Activated CD4-positive, alpha-beta T cell treated with anti-CD3 and anti-CD28 coated beads, Interleukin-2, amount 50 U/mL, for 24 hours (primary cell): ENCODE results near the gene NDUFS6.
"Not testable (repeated sequence)": the region's sequence is repeated elsewhere in the genome, so short reads cannot be mapped to it uniquely, and the experiment has no call there.

Source experiments
- DNase-seq, 2 donors: peaks; one replicate each; pipeline ENCODE4 v3.0.0-alpha.2; 2020; ENCODE audit warnings: low read depth in 1 of 2, low spot score in 1 of 2

Gene NDUFS6

DNA sequence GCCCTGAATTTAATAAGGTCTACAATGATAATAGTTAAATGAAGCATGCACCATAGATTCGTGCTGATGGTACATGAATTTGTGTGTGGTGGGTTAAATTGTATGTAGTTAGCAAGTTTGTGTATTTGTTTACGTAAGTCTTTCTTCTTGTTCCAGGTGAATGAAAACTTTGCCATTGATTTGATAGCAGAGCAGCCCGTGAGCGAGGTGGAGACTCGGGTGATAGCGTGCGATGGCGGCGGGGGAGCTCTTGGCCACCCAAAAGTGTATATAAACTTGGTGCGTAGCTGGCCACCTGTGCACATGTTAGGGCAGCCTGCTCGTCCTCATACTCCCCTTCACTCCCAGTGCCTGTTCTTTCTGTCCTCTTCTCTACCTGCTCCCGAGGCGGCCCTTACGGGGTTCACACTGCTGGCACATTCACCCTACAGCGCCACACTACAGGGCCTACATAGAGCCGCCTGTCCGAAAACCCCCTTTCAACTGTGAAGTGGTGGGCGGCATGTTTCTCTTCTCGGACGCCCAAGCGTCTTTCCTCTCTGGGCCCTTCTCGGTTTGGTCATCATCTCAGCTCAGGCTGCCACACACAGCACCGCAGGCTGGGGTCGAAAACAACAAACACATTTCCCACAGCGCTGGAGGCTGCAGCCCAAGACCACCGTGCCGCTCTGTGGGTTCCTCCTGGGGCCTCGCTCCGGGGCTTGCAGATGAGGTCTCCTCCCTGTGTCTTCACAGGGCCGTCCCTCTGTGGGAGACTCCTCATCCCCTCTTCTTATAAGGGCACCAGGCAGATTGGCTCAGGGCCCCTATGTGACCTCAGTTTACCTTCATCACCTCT is 13.2 kb downstream of the NDUFS6 start:
- DNase-seq, result no peak

DNA sequence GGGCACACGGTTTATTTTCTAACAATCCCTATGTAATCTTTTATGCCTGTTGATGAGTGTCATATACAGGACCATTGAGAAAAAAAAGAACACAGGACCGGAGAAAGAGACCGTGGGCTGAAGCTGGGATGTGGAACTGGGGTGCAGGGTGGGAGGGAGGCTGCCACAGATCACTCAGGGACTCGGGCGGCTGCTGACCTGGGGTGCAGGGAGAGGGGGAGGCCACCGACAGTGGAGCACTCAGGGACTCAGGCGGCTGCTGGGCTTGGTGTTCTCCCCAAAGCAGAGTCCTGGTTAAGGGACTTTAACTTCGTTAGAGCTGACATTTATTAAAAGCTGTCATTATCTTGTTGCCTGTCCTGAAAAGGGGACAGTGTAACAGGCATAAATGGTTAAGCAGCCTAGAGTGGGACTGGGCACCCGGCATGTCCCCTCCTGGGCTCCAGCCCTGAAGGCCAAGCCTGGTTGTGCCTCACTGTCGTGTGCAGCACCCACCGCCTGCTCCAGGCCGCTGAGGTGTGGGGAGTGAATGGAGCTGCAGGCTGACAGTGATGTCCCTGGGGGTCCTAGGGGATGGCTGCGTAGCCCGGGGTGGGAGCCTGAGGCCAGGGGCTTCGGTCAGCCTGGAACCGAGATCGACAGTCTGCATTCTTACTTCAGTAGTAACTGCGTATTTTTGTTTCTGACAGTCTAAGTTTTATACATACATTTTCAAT is 14.0 kb downstream of the NDUFS6 start:
- no peak for DNase-seq

DNA sequence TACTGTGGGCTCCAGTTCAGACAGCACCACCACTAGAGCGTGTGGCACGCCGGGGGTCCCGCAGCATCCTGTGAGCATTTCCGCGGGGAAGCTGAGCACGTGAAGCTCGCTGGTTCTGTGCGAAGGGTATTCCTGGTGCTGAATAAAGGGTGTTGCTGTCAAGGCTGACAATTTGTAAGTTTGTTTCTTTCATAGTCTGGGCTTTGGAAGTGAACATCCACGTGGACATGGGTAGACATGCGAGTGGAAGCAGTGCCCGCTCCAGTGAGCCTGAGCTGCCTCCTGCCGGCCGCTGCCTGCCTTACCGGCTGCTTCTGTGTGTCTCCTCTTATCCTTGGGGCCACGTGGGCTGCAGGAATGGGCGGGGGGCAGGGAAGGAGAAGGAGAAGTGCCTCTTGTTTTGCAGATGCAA is 14.7 kb downstream of the NDUFS6 start:
- no peak for DNase-seq

DNA sequence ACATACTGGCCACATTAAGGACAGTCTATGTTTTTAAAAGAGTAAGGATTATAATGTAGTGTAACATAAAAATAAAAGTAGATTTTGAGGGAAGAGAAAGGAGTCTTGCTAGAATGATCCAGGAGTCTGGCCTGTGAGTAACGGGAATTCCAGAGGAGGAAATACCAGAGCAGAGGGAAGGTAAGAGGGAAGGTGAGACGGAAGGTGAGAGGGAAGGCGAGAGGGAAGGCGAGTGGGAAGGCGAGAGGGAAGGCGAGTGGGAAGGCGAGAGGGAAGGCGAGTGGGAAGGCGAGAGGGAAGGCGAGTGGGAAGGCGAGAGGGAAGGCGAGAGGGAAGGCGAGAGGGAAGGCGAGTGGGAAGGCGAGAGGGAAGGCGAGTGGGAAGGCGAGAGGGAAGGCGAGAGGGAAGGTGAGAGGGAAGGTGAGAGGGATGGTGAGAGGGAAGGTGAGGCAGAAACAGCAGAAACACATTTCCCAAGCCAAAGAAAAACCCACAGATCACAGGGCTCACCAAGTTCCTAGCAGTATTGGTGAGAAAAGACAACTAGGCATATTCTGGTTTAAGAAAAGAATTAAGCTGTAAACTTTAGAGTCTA is 15.4 kb downstream of the NDUFS6 start:
- DNase-seq, result not testable (repeated sequence)

DNA sequence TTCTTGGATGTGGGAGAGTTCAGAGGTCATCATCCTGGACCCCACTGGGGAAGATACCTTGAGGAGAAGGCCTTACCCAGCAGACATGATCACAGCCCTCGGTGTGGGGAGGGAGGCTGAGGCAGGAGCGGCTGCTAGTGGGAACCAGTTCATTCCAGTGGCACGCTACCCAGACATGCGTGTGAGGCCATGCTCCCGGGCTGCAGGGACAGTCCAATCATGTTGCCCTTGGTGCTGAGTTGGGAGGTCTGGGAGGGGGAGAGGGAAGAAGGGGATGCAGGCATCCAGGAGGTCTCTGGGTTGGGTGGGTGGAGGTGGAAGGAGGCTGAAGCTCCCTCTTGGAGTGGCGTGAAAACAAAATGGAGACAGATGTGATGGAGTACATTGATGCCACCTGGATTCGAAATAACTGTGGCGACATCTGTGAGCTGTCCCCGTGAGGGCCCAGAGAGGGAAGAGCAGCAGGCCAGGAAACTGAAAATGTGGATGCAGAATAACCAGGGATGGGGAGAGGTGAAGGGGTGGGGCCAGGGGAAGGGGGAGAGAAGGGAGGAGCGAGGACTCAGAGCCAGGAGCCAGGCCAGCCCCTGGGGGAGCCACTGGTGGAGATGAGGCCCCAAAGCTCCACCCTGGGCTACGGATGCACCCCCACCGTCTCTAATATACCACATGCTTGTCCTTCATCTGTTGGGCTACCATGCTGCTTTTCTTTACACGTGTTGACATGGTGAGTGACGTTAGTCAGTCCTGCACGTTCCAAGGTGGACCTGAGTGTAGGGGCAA is 16.2 kb downstream of the NDUFS6 start:
- DNase-seq, result no peak

DNA sequence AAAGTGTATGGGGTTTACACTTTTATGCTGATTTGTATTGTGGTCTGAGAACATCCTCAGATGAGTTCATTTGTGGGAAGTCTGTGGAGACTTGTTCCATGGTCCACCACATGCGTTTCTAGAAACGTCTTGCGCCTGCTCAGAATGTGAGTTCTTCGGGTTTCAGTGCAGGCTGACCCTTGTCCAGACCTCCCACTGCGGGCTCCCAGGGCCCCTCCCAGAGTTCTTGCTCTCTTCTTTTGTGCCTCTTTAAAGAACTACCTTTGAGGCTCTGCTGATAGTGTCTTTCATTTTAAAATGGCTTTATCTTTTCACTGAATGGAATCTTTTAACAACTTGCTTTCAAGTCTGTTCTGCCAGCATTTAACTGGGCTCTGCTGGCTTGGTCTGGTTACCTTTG is 17.6 kb downstream of the NDUFS6 start:
- DNase-seq, result no peak

DNA sequence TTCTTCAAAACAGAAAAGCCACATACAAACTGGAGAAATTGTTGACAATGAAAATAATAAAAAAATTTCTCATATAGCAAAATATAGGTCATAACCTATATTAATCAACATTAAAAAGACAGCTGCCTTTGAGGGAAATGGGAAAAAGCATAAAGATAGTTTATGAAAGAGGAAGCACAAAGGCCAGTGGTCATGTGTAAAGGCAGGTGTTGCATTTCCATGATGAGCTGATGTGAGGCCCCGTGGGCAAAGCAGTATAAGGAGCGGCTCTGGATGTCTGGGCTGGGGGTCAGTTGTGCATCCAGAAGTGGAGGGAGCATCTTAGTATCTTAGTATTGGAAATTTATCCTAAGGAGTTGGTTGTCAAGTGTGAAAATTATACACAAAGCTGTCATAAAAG is 18.3 kb downstream of the NDUFS6 start:
- no peak for DNase-seq

DNA sequence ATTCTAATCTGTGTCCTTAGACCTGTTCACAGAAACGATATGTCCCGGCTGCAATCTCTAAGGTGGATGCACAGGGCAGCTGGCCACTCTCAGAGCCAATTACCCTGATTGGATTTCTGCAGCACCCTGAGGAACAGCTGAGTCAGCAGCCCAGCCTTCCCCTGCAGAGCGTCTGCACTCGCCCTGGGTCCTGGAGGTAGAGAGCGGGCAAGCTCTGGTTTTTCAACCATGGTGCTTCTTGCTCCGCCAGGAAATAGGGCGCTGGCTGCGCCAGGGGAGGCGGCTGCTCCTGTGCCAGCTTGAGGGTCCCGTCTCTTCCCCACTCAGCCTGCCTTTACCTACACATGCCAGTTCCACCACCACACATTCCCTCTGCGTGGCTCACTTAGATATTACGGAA is 19.2 kb downstream of the NDUFS6 start:
- DNase-seq, result no peak

DNA sequence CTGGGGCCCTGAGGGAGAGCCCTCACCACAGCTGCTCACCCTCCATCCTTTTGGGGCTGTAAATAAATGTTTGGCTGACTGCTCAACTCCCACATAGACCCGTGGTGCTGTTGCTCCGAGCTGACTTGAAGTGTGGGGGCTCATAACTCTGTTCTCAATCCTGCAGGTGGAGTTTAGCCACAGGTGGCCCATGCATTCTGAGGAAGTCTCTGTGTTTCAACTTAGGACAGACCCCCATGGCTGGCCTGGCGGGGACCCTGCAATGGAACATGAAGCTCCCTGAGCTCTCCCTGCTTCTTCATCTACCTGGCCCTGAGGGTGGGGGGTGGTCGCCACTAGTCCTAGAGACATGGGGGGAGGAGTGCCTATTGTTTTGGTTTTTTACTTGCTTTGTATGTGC is 19.7 kb downstream of the NDUFS6 start:
- DNase-seq, result no peak

DNA sequence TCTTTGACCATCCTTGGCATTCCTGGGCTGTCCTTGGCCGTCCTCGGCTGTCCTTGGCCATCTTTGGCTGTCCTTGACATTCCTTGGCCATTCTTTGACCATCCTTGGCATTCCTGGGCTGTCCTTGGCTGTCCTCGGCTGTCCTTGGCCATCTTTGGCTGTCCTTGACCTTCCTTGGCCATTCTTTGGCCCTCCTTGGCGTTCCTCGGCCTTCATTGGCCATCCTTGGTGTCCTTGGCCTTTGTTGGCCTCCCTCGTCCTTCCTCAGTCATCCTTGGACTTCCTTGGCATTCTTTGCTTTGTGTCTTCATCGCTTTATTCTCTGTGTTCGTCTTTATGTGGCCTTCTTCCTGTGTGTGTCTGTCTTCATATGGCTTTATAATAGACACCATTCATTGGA is 20.7 kb downstream of the NDUFS6 start:
- no peak for DNase-seq

DNA sequence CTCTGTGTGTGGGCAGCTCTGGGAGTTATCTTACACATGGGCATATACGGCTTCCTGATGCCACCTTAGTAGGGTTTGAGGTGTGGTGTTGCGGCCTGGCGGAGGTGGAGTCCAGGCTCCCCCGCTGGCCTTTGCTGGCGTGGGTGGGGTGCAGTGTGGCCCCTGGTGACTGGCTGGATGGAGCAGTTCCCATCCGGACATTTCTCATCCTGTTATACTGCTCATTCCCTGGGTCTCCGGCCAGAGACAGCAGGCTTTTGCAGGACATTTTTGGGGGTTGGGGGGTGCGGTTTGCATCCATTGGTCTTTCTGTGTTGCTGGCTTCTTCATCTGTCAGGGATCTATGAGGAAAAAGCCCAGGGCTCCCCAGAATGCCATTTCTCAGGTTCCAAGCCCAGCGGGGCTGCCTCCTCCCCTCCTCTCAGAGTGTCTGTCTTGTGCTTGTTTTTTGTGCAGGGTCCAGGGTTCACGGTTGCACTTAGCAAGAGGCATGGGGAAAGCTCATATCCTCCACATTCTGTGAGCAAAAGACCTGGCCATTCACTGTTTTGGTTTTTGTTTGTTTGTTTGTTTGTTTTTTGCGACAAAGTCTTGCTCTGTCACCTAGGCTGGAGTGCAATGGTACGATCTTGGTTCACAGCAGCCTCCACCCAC is 22.3 kb downstream of the NDUFS6 start:
- no peak for DNase-seq

DNA sequence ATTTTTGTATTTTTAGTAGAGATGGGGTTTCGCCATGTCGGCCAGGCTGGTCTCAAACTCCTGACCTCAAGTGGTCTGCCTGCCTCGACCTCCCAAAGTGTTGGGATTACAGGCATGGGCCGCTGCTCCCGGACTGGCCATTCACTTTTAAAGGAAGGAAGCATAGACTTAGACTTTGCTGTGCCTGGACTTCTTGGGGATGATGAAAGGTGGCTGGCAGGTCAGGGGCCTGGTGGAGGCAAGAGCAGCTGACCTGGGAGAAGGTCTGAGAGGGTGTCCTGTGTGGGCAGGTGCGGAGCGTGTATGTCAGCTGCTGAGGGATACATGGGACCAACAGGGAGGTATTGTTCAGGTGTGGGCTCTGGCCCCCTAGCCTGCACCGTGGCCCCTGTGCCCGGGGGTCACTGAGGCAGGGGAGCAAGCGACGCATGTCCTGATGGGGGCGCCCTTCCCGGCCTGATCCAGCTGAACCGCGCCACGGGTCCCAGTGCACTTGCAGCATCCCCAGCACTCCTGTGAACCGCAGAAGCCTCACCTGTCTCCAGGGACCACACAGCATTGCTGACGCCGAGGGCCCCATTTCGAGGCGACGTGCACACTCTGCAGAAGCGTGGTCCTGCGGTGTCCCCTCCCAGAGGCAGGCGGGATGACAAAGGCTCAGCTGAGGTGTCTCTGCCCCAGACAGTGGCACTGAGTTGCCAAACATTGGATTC is 23.1 kb downstream of the NDUFS6 start:
- DNase-seq, result no peak

DNA sequence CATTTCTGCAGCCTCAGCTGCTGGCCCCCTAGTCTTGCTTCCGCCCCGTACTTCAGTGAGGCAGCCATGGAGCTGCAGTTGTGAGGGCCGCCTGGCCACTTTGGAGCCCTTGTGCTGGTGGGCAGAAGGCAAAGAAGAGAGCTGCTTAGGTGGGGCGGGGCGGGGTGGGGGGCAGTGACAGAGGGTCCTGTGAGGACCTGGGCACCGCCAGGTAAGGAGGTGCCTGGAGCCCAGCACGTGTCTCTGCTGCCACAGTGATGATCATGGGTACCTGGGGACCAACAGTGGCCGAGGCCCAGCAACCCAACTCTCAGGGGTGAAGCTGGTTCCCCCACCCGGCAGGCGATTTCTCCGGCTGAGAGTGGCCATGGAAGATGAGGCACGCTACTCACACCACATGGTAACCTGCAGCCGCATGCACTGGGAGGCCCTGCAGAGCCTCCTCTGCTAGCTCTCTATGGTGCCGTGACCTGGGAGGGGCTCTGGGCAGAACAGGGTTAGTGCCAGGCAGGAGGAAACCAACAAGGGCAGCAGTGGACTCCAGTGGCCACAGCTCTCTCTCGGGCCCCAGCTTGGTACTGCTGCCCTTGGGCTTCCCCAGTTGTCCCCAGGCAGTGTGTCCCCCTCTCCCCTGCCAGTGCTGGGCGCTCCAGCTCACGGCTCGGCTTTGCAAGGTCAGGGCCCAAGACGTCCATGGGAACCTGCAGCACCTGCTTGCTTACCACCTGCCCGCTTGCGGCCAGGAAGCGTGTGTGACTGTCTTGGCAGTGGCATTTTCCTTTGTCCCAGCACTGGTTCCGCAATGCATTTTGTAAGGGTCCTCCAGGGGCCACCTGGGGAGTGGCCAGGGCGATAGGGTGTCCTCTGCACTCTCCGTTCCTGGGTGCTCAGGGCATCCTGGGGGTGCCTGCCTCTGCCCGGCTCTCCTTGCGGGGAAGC is 24.0 kb downstream of the NDUFS6 start:
- DNase-seq, result no peak

DNA sequence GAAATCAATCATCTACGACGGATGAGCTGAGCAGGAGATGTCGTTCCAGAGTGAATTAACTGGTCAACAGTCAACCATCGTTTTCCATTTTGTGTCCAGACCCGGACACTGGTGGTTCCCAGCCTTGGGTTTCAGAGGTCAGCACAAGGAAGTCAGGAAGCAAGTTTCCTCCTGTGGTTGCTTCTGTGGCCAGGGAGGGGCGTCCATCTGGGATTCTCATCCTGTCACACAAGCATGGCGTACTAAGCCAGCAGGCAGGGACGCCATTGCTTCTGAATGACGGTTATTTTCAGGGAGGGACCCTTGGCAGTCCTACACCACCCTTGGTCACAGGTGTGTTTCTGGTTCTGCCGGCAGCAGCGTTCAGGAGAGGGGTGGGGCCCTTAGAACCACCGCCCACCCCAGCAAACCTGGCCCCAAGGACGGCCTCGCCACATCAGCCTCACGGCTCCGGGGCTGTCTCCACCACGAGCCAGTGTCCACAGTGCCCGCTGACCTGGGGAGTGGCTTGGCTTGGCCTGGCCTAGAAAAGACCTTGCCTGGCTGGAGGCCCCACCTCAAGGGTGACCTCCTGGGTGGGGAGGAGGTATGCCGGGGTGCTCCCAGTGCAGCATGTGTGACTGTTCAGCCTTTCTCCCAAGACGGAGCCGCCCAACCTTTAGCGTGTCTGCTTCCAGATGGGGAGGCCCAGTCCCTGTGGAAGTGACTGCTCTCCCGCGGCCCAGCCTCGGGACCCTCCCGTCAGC is 25.2 kb downstream of the NDUFS6 start:
- DNase-seq, result no peak

DNA sequence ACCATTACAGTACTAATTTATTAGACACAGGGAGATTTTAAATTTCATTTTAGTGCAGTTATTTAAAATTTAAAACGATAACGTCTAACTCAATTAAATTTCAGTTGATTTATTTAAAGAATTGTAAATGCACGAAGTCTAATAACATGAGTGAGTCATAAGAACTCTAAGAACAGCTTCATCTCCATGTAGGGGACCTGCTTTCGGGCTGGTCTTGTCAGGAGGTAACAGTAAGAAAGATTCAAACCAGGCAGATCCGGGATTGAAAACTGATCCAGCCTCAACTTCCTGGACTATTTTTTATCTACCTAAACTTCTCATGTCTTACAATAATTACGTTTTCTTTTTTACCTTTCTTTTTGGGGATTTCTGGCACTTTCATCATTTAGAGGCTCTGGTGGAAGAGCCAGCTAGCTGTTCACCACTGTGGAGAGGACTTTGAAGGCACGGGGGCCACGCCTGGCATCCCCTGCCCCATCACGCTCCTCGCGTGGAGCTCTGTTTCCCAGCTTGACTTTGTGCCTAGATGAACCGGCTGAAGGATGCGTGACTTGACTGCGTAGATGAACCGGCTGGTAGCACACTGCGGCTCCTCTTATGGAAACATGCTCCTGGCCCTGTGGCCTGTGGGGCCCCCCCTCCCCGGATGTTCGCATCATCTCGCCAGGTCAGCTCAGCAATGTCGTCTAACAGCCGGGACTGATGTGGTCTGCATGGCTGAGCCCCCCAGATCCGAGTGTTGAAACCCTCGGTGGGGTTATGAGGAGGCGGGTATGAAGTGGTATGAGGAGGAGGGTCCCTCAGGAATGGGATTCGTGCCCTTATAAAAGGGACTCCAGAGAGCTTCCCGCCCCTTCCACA is 26.0 kb downstream of the NDUFS6 start:
- DNase-seq, result no peak

DNA sequence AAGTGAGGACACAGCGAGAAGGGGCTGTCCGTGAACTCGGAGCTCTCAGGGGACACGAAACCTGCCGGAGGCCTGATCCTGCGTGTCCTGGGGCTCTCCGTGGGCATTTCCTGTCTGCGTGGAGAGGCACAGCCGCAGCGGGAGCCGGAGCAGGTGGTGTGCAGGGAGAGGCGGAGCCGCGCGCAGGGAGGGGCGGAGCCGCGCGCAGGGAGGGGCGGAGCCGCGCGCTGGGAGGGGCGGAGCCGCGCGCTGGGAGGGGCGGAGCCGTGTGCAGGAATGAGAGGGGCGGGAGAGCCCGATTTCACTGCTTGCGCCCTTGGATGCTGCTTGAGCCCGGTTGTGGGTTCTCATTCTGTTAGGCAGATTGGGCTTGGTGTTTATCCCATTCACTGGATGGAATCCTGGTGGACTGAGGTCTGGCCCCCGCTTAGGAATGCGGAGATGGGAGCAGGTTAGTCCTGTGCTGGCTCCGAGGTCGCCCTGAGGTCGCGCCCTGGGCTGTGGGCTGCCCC is 26.7 kb downstream of the NDUFS6 start:
- DNase-seq, result no peak

DNA sequence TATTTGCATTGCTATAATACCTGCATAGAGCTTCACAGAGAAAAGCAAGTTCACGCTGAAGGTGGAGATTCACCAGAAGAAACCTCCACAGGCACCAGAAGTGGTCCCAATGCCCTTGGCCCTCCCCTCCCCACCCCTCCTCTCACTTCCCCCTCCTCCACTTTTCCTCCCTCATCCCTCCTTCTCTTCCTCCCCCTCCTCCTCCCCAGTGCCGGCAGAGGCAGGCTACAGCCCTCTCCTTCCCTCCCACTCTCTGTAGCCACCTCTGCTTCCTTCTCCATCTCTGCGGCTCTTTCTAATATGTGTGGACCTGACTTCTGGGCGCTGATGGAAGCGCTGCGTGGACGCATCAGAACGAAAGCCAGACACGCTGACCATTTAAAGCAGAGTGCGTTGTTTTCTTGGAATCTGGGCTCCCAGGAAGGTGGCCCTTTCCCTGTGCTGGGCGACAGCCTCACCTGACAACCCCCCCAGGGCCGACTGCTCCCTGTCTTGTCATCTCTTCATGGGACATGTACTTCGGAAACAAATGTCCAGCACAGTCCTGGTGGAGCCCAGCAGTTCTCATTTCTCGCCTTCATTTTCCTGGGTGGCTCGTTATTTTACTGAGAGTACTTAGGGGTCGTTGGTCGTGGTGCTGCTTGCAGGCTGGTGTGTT is 29.5 kb downstream of the NDUFS6 start:
- DNase-seq, result no peak
